ENCODE measurements around the gene ASF1B.

ASF1B gene

DNA sequence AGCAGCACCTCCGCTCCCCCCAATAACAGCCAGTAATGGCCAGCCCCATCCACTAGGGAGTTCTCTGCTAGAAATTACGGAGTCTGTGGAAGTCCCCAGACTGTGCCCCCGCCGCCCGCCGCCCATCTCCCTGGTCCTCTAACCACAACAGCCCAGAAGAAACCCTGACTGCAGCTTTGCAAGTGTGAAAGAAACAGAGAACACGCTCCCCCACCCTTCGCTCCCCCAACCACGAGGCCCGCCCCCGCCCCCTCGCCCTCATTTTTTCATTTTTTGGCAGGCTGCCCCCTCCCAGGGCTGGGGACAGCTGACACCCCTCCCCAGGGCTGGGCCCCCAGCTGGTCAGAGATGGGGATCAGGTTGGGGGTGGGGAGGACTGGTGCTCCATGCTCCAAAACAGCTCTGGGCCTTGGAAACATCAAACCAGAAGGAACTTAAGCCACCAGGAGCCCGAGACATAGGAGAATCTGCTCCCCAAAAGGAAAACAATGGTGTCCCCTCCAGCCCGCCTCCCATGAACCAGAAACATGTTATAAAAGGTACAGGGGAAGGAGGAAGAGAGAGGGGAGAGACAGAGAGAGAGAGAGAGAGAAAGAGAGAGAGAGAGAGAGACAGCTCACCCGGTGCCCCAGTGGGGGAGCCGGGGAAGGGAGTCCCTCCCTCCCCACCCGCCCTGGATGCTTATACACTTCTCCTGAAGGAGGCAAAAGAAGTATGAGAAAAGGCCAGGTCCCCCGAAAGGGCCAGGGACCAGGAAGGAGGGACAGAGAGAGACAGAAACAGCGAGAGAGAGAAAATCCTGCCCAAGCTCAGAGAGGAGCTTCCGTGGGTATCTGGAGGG is 29.8 kb upstream of the ASF1B start:
- H3K27me3 Mint-ChIP-seq, result no peaks in the 10 kb centered on the region
- peak overlapping the region; percentile 84 to 93 for H3K27ac Mint-ChIP-seq
- DNase-seq (peak in 1 of 2 donors; percentile 41), ATAC-seq (peak; percentile 46)
- peak overlapping the region; percentile 84 to 88 for H3K4me3 Mint-ChIP-seq
- H3K4me1 Mint-ChIP-seq, result peaks cover 33% of the 10 kb centered on the region
- peaks cover 0 to 6% of the 10 kb centered on the region in 2 donors for H3K9me3 Mint-ChIP-seq

DNA sequence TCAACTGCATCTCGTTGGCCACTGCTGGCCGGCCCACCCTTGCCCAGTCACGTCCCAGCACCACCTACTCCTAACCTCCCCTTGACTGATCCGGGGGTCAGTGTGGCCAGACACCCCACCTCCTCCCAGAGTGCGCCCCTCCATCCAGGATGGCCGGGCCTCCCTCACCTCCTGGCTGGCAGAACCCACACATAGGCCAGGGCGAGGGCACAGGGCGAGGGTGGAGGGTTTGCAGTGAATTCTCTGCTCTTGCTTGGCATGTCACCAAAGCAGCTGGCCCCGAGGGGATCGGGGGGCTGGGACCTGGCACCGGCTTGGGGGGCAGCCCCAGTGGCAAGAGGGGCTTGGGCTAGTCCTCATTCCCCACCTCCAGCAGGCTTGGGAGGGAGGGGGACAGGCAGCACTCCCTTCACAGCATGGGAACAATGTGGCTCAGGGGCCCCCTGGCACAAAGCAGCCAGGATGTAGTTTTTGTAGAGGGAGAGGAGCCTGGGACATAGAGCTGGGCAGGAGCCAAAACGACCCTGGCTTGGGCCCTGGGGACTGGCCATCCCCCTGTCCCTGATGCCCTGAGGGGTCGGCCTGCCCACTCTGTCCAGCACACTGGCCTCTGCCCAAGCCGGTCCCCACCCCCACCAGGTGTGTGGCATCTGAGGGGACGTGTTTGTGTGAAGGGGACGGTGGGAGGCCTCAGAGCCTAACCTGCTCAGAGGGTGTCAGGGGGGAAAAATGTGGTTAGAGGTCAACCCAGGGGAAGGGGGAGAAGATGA is 28.5 kb upstream of the ASF1B start:
- Mint-ChIP-seq H3K4me1 (peaks cover 33% of the 10 kb centered on the region), H3K9me3 (peaks cover 0 to 6% of the 10 kb centered on the region in 2 donors), H3K27me3 (no peaks in the 10 kb centered on the region), H3K27ac (no peak overlapping the region), H3K4me3 (no peak overlapping the region)
- ATAC-seq, result no peak
- DNase-seq, result no peak

DNA sequence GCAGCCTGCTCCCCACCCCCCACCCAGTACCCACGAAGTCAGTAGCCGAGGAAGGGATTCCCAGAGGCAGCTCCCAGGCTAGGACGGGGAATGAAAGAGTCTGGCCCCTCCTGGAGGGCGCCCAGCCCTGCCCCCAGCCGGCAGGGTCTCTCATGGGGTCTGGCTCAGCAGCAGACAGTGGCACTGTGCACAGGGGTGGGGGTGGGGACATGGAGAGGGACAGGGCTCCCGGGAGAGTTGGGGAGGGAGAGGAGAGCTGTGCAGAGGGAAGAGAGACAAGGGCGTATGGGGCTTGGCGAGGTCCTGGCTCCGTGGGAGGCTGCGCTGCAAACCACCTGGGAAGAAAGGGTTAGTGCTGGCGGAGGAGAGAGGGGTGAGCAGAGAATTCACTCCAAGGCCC is 27.7 kb upstream of the ASF1B start:
- peaks cover 0 to 1% of the 10 kb centered on the region in 2 donors for H3K9me3 Mint-ChIP-seq
- ATAC-seq (no peak), DNase-seq (no peak)
- peaks cover 33% of the 10 kb centered on the region for H3K4me1 Mint-ChIP-seq
- no peaks in the 10 kb centered on the region for H3K27me3 Mint-ChIP-seq
- H3K4me3 Mint-ChIP-seq, result no peak overlapping the region
- peak overlapping the region in 1 of 2 donors; percentile 27 for H3K27ac Mint-ChIP-seq

DNA sequence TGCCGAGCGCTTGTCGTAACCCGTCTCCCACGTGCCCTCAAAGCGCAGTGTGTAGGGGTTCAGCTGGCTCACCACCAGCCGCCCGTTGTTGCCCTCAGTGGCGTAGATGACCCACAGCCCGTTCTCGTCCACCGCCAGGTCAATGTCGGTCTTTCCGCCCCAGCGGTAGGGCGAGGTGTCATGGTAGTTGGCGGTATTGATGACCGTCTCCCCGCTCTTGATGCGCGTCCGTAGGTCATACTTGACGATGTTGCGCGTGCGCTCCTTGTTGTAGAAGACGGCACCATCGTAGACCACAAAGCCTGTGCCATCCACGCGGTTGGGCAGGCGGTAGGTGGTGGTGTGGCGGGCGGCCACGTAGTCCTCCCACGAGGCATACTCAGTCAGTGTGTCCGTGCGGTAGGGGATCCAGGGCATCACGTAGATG is 26.5 kb upstream of the ASF1B start:
- Mint-ChIP-seq H3K9me3 (no peaks in the 10 kb centered on the region), H3K27me3 (no peaks in the 10 kb centered on the region), H3K4me1 (peaks cover 29% of the 10 kb centered on the region), H3K27ac (no peak overlapping the region), H3K4me3 (no peak overlapping the region)
- DNase-seq (no peak), ATAC-seq (no peak)

DNA sequence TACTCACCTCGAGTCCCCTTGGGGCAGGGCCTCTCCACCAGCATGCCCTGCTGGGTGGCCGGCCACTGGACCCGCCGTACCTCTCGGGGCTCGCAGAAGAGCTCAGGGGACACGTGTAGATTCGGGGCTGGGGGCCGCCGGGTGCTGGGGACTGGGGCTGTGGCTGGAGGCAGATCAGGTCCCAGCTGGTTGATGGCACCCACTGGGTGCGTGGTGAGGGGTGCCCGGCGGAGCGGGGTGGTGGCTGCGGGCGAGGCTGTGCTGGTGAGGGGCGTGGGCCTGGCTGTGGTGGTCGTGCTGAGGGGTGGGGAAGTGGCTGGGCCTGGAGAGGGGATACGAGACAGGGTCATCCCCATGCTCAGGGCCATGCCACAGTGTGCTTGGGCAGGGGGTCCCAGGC is 24.9 kb upstream of the ASF1B start:
- no peak overlapping the region for H3K4me3 Mint-ChIP-seq
- no peaks in the 10 kb centered on the region for H3K9me3 Mint-ChIP-seq
- H3K27me3 Mint-ChIP-seq, result no peaks in the 10 kb centered on the region
- DNase-seq, result no peak
- H3K27ac Mint-ChIP-seq, result peak overlapping the region in 1 of 2 donors; percentile 63
- no peak for ATAC-seq
- peaks cover 14% of the 10 kb centered on the region for H3K4me1 Mint-ChIP-seq

DNA sequence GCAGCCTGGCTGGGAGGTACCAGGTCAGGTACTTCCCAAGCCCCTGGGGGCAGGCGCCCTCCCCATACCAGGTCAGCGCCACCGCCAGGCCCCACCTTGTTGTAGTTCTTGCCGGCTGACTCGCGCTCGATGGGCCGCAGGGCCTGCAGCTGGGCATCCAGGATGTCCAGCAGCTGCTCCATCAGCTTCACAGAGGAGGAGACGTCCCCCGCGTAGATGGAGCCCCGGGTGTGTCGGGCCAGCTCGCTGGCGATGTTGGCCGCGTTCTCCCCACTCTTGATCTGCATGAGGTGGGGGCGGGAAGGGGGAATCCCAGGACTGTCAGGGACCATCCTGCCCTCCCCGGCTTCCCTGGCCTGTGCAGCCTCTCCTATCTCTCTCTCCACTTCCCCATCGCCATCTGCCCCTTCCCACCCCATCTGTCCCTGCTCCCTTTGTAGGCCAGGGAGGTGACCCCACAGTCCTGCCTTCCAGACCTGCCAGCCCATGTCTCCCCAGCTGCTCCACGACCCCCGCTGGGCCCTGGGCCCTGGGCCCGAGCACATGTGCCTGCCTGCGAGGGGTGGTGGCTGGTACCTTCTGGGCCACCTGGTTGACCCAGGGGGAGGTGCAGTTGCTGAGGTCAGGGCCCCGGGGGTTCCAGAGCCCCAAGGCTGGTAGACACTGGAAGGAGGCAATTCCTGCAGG is 23.8 kb upstream of the ASF1B start:
- ATAC-seq, result no peak
- Mint-ChIP-seq H3K27me3 (no peaks in the 10 kb centered on the region), H3K4me1 (peaks cover 3% of the 10 kb centered on the region), H3K4me3 (no peak overlapping the region), H3K9me3 (no peaks in the 10 kb centered on the region), H3K27ac (no peak overlapping the region)
- DNase-seq, result no peak

DNA sequence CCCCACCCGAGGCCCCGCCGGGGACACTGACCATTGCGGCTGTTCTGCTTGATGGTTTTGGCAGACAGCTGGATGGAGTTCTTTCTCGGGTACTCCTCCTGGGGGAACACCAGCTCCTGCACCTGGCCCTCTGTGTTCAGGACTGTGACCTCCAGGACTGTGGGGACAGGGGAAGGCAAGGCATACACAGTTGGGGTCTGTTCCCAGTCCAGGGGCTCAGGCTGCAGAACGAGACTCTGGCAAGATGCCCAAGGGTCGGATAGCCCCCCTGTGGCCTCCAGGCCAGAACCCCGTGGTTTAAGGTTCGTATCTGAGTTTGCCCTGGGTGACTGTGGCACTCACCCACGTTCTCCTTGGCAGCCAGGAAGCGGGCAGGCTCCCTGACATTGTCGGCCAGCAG is 22.7 kb upstream of the ASF1B start:
- no peaks in the 10 kb centered on the region for H3K4me1 Mint-ChIP-seq
- ATAC-seq, result no peak

DNA sequence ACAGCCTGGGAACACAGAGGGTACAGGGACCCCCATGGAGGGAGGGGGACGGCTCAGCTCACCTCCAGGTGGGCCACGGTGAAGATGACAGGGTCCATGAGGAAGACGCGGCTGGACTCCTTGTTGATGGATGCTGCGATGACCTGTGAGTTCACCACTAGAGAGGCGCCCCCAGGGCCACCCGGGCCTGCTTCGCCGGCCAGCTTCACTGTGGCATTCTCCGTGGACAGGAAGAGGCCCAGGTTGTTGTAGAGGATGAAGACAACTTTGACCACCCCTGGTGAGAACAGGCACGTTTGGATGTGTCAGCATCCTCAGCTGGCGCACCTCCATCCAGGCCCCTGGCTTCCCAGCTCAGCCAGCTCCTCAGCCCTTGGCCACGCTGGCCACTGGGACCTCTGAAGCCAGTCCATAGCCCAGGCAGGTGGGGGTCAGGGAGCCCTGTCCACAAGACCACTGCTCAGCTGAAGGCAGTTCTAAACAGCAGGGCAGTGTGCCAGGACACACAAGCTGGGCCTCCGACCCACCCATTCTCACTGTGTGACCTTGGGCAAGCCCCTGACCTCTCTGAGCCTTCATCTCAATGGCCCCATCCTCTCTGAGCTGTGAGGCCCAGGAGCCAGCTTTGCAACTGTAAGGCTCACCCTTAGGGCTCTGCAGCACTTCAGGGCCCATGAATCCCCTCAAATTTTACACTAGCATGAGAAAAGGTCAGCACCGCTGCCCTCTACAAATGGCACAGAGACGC is 22.1 kb upstream of the ASF1B start:
- no peaks in the 10 kb centered on the region for H3K4me1 Mint-ChIP-seq
- no peak overlapping the region for H3K27ac Mint-ChIP-seq
- no peaks in the 10 kb centered on the region for H3K9me3 Mint-ChIP-seq
- ATAC-seq (no peak), DNase-seq (no peak)
- H3K27me3 Mint-ChIP-seq, result no peaks in the 10 kb centered on the region
- no peak overlapping the region for H3K4me3 Mint-ChIP-seq

More for the DNA sequence above, 22.7 kb upstream of the ASF1B start:
- H3K4me3 Mint-ChIP-seq, result no peak overlapping the region
- DNase-seq, result no peak
- peak overlapping the region in 1 of 2 donors; percentile 88 for H3K27ac Mint-ChIP-seq
- no peaks in the 10 kb centered on the region for H3K9me3 Mint-ChIP-seq
- H3K27me3 Mint-ChIP-seq, result no peaks in the 10 kb centered on the region

DNA sequence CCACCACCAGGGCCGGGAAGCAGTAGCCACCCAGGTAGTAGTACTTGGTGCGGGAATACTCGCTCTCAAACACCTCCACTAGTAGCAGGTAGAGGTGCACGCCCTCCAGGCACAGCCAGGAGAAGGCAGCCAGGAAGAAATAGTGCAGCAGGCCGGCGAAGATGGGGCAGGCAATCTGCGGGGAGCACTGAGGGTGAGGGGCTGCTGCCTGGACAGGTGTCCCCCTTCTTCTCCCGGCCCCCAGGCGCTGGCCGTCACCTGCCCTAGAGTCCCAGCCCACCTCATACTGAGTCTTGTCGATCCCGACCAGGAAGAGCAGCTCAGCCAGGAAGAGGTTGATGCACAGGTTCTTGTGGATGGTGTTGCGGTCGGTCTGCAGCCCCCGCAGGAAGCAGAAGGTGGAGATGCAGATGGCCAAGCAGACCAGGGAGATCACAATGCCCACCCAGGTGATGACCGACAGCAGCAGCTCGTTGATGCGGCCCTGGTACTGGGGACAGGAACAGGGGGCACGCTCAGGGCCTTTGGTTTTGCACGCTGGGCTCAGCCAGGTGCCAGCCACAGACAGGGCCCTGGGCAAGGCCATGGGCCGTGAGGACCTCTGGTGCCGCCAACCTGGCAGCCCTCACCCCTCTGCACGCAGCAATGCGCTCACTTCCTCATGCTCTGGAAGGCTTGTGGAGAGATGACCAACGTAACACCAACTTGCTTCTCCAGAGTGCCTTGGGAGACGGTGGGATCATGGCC is 20.8 kb upstream of the ASF1B start:
- H3K27me3 Mint-ChIP-seq, result no peaks in the 10 kb centered on the region
- no peak overlapping the region for H3K27ac Mint-ChIP-seq
- no peaks in the 10 kb centered on the region for H3K9me3 Mint-ChIP-seq
- DNase-seq (no peak), ATAC-seq (no peak)
- no peaks in the 10 kb centered on the region for H3K4me1 Mint-ChIP-seq
- H3K4me3 Mint-ChIP-seq, result no peak overlapping the region

DNA sequence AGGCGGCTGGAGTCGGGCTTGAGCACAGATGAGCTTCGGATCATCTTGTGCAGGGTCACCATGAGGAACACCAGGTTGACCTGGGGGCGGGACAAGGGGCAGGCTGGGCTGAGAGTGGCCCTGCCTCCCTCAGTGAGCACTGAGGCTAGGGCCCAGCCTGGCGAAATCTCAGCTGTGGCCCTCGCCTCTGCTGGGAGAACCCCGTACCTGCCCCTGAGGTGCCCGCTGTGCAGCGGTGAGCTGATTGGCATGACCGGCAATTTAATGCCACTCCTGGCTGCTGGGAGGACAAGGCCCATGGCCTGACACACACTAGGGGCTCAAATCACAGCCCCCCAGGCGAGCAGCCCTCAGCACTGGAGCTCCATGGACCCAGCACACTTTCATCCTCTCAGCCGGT is 19.7 kb upstream of the ASF1B start:
- Mint-ChIP-seq H3K4me3 (no peak overlapping the region), H3K27ac (no peak overlapping the region), H3K9me3 (no peaks in the 10 kb centered on the region), H3K27me3 (no peaks in the 10 kb centered on the region), H3K4me1 (no peaks in the 10 kb centered on the region)
- ATAC-seq (no peak), DNase-seq (no peak)

DNA sequence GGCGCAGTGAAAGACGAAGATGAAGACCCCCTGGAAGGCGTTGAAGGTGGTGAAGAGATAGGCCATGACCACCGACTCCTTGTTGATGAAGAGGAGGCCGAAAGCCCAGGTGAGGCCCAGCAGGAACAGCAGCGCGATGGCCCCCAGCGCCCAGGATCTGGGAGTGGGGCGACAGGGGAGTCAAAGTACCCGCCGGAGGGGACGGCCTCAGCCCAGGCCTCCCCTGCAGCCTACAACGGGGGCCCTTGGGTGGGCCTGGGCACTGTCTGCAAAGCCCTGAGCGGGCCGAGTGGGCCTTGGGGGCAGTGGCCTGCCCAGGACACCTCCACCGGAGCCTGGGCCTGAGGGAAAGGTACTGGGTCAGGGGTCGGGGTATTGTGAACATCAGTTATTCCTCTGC is 19.0 kb upstream of the ASF1B start:
- H3K27ac Mint-ChIP-seq, result no peak overlapping the region
- peaks cover 4% of the 10 kb centered on the region for H3K4me1 Mint-ChIP-seq
- no peaks in the 10 kb centered on the region for H3K27me3 Mint-ChIP-seq
- DNase-seq, result no peak
- ATAC-seq, result no peak
- no peak overlapping the region for H3K4me3 Mint-ChIP-seq
- no peaks in the 10 kb centered on the region for H3K9me3 Mint-ChIP-seq

DNA sequence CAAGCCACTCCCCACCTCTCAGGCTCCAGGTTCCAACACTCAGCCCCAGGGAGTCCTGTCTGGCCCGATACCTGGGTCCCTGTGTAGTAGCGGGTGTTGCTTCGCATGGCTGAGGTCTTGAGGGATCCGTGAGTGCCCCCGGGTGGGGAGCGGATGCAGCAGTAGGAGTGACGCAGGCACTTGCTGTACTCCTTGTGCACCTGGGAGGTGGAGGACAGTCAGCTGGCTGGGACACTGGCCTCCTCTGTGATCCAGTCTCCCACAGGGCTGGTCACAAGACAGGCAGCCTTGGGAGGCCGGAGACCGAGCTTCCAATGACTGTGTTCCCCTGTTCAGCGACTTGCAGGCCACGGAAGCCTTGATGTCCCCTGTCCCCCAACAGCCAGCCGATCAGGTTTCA is 16.3 kb upstream of the ASF1B start:
- Mint-ChIP-seq H3K27ac (peak overlapping the region in 1 of 2 donors; percentile 72), H3K4me3 (no peak overlapping the region), H3K4me1 (peaks cover 30% of the 10 kb centered on the region), H3K27me3 (no peaks in the 10 kb centered on the region), H3K9me3 (no peaks in the 10 kb centered on the region)
- no peak for DNase-seq
- ATAC-seq, result no peak

DNA sequence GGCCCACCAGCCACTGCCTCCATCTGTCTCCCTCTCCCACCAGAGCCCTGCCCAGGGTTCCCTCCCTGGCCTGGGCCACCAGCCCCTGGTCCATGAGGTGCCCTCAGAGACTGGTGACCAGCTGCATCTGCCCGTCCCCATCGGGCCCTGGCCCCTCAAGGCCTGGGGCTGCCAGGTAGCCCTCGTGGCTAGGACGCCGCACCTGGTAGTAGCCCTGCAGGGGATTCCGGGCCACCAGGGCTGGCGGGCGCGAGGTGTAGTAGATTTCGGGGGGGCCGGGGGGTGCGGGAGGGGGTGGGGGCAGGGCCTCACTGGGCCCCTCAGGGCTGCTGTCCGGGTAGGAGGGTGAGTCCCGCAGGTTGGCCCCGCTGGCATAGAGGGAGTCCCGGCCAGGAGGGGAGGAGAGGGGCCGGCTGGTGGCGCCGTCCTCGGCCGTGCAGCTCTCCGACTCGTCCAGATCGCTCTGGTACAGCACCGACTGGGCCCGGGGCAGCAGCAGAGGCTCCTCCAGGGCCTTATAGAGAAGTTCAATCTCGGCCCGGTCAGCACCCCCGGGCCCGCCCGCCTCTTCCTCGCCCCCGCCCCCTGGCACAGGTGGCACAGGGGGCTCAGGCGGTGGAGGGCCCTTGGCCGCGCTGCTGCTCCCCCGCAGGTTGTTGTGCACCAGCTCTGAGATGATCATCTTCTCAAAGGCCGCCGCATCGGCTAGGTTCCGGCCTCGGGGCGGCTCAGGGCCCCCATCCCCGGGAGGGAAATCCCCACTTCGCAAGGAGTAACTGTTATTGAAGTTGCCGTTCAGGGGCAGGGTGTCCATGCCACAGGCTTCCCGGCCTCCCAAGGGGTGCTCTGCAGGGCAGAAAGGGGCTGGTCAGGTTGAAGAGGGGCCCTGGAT is 14.6 kb upstream of the ASF1B start:
- Mint-ChIP-seq H3K9me3 (no peaks in the 10 kb centered on the region), H3K27ac (peak overlapping the region in 1 of 2 donors; percentile 99), H3K4me1 (peaks cover 41% of the 10 kb centered on the region), H3K27me3 (no peaks in the 10 kb centered on the region), H3K4me3 (no peak overlapping the region)
- no peak for DNase-seq
- ATAC-seq, result peak; percentile 14
